ENCODE data around the gene NAV2.

Gene NAV2

GRCh38 chr11:19786644-19787043 lies 74.0 kb downstream of the NAV2 start:
- H3K4me3 ChIP-seq (ENCODE audit: low read depth, low read length): no peak overlapping the region
- no peak for DNase-seq (ENCODE audit: low read depth)
- no peak for TF ChIP-seq POLR2A (IDR thresholded peaks at IDR 0.05; ENCODE audit: extremely low read depth, insufficient read length)
- TF ChIP-seq, protein P1, sequence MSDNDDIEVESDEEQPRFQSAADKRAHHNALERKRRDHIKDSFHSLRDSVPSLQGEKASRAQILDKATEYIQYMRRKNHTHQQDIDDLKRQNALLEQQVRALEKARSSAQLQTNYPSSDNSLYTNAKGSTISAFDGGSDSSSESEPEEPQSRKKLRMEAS (IDR thresholded peaks at IDR 0.05; ENCODE audit: low read depth, low read length): no peak
- no peak for TF ChIP-seq CTCF (IDR thresholded peaks at IDR 0.05; ENCODE audit: low read depth, low read length)
- no peak for TF ChIP-seq MYC (IDR thresholded peaks at IDR 0.05; ENCODE audit: low read depth, low read length)

DNA sequence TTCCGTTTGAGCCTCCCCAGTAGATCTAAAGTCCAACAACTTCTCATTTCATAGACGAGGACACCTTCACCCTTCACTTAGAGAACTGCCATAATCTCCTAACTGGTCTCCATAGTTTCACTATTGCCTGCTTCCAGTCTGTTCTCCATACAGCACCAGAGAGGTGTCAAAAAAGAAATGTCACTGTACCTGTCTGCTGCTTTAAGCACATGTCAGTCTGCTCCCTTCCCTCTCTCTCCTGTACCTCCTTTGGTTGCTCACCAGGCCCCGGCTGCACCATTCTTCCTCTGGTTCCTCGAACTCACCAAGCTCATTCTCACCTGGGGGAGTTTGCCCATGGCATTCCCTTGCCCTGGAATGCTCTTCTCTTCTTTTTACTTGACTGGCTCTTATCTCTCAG lies 75.8 kb downstream of the NAV2 start:
- no peak for DNase-seq (ENCODE audit: low read depth)
- H3K4me3 ChIP-seq (ENCODE audit: low read depth, low read length): no peak overlapping the region
- TF ChIP-seq POLR2A (IDR thresholded peaks at IDR 0.05; ENCODE audit: extremely low read depth, insufficient read length): no peak
- TF ChIP-seq, protein P1 (IDR thresholded peaks at IDR 0.05; ENCODE audit: low read depth, low read length): no peak
- no peak for TF ChIP-seq MYC (IDR thresholded peaks at IDR 0.05; ENCODE audit: low read depth, low read length)
- TF ChIP-seq CTCF (IDR thresholded peaks at IDR 0.05; ENCODE audit: low read depth, low read length): no peak

DNA sequence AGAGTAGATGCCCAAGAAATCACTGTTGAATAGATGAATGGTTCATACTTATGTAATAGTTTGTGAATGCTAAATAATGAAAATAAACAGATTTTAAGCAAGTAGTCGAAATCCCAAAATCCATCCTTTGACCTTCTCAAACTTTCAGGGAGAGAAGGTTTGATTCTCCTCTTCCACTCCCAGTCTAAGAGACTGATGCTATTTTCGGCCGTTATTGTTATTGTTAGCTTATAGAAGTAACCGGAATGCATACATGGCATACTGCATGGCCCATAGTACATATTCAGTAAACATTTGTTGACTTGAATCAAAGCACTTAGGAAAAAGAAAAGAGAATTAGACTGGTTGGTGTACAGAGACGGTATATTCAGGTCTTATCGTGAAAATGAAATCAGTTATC lies 76.6 kb downstream of the NAV2 start:
- no peak for DNase-seq (ENCODE audit: low read depth)
- TF ChIP-seq MYC (IDR thresholded peaks at IDR 0.05; ENCODE audit: low read depth, low read length): no peak
- no peak for TF ChIP-seq POLR2A (IDR thresholded peaks at IDR 0.05; ENCODE audit: extremely low read depth, insufficient read length)
- TF ChIP-seq CTCF (IDR thresholded peaks at IDR 0.05; ENCODE audit: low read depth, low read length): no peak
- TF ChIP-seq, protein P1 (IDR thresholded peaks at IDR 0.05; ENCODE audit: low read depth, low read length): no peak
- no peak overlapping the region for H3K4me3 ChIP-seq (ENCODE audit: low read depth, low read length)

DNA sequence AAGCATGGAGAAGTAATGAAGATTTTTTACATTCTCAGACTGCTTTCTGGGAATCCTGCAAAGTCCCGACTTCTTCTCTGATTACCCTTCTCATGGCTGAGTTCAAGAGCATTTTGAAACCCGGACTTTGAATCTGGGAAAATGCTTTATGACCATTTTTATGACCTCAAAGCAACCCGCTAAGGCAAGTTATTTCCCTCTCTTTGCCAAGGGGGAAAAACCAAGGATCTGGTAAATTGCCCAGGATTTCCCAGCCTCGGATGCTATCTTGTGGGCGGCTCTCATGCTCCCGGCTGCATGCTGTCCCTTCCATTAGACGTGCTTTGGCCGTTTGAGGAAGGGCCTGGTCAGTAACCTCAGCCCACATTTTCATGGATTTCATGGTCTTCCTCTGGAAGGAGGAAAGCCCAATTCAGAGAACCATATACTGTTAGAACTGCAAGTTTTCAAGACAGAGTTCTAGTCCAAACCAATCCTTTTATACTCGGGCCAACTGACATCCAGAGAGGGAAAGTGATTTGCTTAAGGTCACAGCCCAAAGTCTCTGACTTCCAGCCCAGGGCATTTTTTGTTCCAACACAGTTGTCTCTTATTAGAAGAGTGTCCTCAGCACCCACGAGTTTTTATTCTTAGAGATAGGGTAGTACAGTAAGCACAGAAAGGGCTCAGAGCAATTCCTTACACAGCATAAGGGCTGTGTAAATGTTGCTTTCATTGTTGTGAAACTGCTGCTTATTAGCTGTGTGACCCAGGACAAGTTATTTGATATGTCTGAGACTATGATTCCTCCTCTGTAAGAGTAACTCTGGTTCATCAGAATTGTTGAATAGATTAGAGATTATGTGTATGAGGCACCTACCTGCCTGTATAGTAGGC lies 77.4 kb downstream of the NAV2 start:
- no peak for DNase-seq (ENCODE audit: low read depth)
- TF ChIP-seq CTCF (IDR thresholded peaks at IDR 0.05; ENCODE audit: low read depth, low read length): no peak
- TF ChIP-seq, protein P1 (IDR thresholded peaks at IDR 0.05; ENCODE audit: low read depth, low read length): no peak
- no peak overlapping the region for H3K4me3 ChIP-seq (ENCODE audit: low read depth, low read length)

- no peak overlapping the region for H3K4me3 ChIP-seq (ENCODE audit: low read depth, low read length)
- DNase-seq (ENCODE audit: low read depth): no peak
- TF ChIP-seq CTCF (IDR thresholded peaks at IDR 0.05; ENCODE audit: low read depth, low read length) (no peak), POLR2A (IDR thresholded peaks at IDR 0.05; ENCODE audit: extremely low read depth, insufficient read length) (no peak), MYC (IDR thresholded peaks at IDR 0.05; ENCODE audit: low read depth, low read length) (no peak)
- TF ChIP-seq, protein P1 (IDR thresholded peaks at IDR 0.05; ENCODE audit: low read depth, low read length): no peak
Observed at GRCh38 chr11:19790831-19791552, 78.4 kb downstream of the NAV2 start.

Measured in NB4 (cell line).